GM23338 (cell line): ENCODE data around the gene PDE10A. TPM values are rescaled to one million over a fixed set of nuclear protein-coding genes. Genes with fewer than 3 reads are reported as not detected.

ENCODE experiments used
- ATAC-seq: fragments of 200-7000 bp; cut with Tn5 transposase; 3 replicates; pipeline ENCODE4 v1.9.1; 2020
- DNase-seq: peaks from one replicate; pipeline ENCODE4 v3.0.0-alpha.2; 2015; ENCODE audit warnings: low spot score
- H2AFZ ChIP-seq: fragments of 200-600 bp; sonication (generic); 2 replicates; pipeline ENCODE4 v1.8.0; 2016; ENCODE audit warnings: antibody characterized with exemption, mild to moderate bottlenecking, moderate library complexity
- H3F3A ChIP-seq: fragments of 200-600 bp; sonication (generic); replicated peaks from 2 replicates; pipeline ENCODE4 v1.8.0; 2017; ENCODE audit warnings: antibody characterized with exemption, mixed run types, low read depth
- H3K27ac ChIP-seq: fragments of 200-600 bp; sonication (generic); 2 replicates; pipeline ENCODE4 v1.6.1; 2016; ENCODE audit warnings: low read depth
- H3K27me3 ChIP-seq: fragments of 200-600 bp; sonication (generic); 2 replicates; pipeline ENCODE4 v1.8.0; 2016; ENCODE audit warnings: mild to moderate bottlenecking, mixed run types, moderate library complexity; ENCODE audit not compliant: insufficient read depth
- H3K36me3 ChIP-seq: fragments of 200-600 bp; sonication (generic); 2 replicates; pipeline ENCODE4 v1.8.0; 2016; ENCODE audit warnings: mild to moderate bottlenecking; ENCODE audit not compliant: insufficient read depth
- H3K4me1 ChIP-seq: fragments of 200-600 bp; sonication (generic); 2 replicates; pipeline ENCODE4 v1.8.0; 2016; ENCODE audit warnings: mild to moderate bottlenecking, moderate library complexity; ENCODE audit not compliant: insufficient read depth
- H3K4me2 ChIP-seq: fragments of 200-600 bp; sonication (generic); 2 replicates; pipeline ENCODE4 v1.7.1; 2017; ENCODE audit warnings: mixed run types
- H3K4me3 ChIP-seq: fragments of 200-600 bp; sonication (generic); 2 replicates; pipeline ENCODE4 v1.6.1; 2016; ENCODE audit warnings: mixed run types
- H3K79me2 ChIP-seq: fragments of 200-600 bp; sonication (generic); replicated peaks from 2 replicates; pipeline ENCODE4 v1.8.0; 2017; ENCODE audit warnings: mild to moderate bottlenecking; ENCODE audit not compliant: insufficient read depth
- H3K9me2 ChIP-seq: fragments of 200-600 bp; sonication (generic); 2 replicates; pipeline ENCODE4 v1.8.0; 2017; ENCODE audit not compliant: insufficient read depth
- H4K20me1 ChIP-seq: fragments of 200-600 bp; sonication (generic); replicated peaks from 2 replicates; pipeline ENCODE4 v1.8.0; 2017; ENCODE audit warnings: mild to moderate bottlenecking; ENCODE audit not compliant: insufficient read depth
- H3K27ac Mint-ChIP-seq: 2 replicates; pipeline ENCODE4 v1.8.0; 2020; ENCODE audit warnings: inconsistent platforms, mild to moderate bottlenecking, moderate library complexity, mixed read lengths
- H3K27me3 Mint-ChIP-seq: 3 replicates; pipeline ENCODE4 v1.8.0; 2022; ENCODE audit warnings: low read depth, mild to moderate bottlenecking, moderate library complexity, mixed read lengths, inconsistent platforms; ENCODE audit not compliant: insufficient read depth, poor library complexity
- H3K36me3 Mint-ChIP-seq: 3 replicates; pipeline ENCODE4 v1.8.0; 2021; ENCODE audit warnings: low read depth, mild to moderate bottlenecking, inconsistent platforms, moderate library complexity, mixed read lengths
- H3K4me1 Mint-ChIP-seq: 3 replicates; pipeline ENCODE4 v1.8.0; 2020; ENCODE audit warnings: mild to moderate bottlenecking, inconsistent platforms, mixed read lengths
- H3K4me3 Mint-ChIP-seq: 3 replicates; pipeline ENCODE4 v1.8.0; 2021; ENCODE audit warnings: moderate library complexity, mild to moderate bottlenecking, inconsistent platforms, mixed read lengths
- H3K9me3 Mint-ChIP-seq: 3 replicates; pipeline ENCODE4 v1.8.0; 2020; ENCODE audit warnings: moderate library complexity, mild to moderate bottlenecking, inconsistent platforms, mixed read lengths
- EZH2phosphoT487 ChIP-seq: fragments of 200-600 bp; sonication (generic); IDR thresholded peaks from one replicate; pipeline ENCODE4 v1.8.1; 2018; ENCODE audit warnings: antibody characterized with exemption; ENCODE audit not compliant: unreplicated experiment
- POLR2AphosphoS5 ChIP-seq: IDR thresholded peaks from 2 replicates; pipeline ENCODE4 v1.6.1; 2016; ENCODE audit warnings: antibody characterized with exemption, low read depth
- polyA plus RNA-seq: library from polyadenylated mRNA; unstranded; fragments of >200 nt; fragmentation: Nextera tagmentation; extraction: Ambion mirVana; gene quantifications from 2 replicates; pipeline ENCODE4 v1.2.1, GENCODE V29; 2016
- total RNA-seq: library from RNA; depleted of rRNA; stranded (reverse); fragments of >200 nt; shearing (Covaris generic); gene quantifications from 2 replicates; pipeline ENCODE4 v1.2.3, GENCODE V29; 2014
- TF ChIP-seq, protein P1 (sequence below): fragments of 250-450 bp; sonication (Bioruptor Pico); IDR thresholded peaks from 2 replicates; pipeline ENCODE4 v1.5.0; 2020; ENCODE audit warnings: mild to moderate bottlenecking, moderate library complexity

The PDE10A gene
- total and polyA plus RNA-seq, 2 experiments from 2014 or later, result 0.50 to 3.9 TPM

DNA sequence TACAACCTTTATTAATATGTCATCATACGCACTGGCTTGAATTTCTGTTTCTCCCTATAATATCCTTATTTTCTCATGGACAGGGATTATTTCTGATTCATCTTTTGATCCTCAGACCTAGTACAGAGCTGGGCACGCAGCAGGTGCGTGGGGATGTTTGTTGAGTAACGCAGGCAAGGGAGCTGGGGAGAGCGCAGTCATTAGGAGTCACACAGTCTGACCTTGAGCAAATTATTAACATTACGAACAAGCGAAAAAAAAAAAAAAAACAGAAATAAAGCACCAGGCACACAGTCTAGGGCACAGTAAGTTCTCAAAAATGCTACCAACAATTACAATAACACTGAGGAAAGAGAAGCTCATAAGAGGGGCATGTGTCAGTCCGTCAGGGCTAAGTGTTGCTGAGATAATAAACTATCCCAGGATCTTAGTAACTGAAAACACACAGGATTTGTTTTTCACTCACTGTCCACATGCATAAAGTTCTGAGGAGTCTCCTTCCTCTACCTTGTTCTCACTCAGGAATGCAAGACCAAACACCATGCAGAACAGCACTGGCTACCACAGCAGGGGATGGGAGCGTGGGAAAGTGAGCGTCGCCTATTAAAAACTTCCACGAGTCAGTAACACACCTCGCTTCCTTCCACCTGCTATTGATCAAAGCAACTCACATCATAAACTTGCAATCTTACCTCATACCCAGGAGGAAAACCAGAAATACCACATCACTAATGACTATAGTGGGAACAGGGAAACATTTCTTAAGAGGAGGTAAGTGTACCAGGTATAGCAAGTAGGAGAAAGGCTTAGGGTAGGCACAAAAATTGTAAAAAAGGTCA, 56.9 kb downstream of the PDE10A start (continued):
- TF ChIP-seq, protein P1, sequence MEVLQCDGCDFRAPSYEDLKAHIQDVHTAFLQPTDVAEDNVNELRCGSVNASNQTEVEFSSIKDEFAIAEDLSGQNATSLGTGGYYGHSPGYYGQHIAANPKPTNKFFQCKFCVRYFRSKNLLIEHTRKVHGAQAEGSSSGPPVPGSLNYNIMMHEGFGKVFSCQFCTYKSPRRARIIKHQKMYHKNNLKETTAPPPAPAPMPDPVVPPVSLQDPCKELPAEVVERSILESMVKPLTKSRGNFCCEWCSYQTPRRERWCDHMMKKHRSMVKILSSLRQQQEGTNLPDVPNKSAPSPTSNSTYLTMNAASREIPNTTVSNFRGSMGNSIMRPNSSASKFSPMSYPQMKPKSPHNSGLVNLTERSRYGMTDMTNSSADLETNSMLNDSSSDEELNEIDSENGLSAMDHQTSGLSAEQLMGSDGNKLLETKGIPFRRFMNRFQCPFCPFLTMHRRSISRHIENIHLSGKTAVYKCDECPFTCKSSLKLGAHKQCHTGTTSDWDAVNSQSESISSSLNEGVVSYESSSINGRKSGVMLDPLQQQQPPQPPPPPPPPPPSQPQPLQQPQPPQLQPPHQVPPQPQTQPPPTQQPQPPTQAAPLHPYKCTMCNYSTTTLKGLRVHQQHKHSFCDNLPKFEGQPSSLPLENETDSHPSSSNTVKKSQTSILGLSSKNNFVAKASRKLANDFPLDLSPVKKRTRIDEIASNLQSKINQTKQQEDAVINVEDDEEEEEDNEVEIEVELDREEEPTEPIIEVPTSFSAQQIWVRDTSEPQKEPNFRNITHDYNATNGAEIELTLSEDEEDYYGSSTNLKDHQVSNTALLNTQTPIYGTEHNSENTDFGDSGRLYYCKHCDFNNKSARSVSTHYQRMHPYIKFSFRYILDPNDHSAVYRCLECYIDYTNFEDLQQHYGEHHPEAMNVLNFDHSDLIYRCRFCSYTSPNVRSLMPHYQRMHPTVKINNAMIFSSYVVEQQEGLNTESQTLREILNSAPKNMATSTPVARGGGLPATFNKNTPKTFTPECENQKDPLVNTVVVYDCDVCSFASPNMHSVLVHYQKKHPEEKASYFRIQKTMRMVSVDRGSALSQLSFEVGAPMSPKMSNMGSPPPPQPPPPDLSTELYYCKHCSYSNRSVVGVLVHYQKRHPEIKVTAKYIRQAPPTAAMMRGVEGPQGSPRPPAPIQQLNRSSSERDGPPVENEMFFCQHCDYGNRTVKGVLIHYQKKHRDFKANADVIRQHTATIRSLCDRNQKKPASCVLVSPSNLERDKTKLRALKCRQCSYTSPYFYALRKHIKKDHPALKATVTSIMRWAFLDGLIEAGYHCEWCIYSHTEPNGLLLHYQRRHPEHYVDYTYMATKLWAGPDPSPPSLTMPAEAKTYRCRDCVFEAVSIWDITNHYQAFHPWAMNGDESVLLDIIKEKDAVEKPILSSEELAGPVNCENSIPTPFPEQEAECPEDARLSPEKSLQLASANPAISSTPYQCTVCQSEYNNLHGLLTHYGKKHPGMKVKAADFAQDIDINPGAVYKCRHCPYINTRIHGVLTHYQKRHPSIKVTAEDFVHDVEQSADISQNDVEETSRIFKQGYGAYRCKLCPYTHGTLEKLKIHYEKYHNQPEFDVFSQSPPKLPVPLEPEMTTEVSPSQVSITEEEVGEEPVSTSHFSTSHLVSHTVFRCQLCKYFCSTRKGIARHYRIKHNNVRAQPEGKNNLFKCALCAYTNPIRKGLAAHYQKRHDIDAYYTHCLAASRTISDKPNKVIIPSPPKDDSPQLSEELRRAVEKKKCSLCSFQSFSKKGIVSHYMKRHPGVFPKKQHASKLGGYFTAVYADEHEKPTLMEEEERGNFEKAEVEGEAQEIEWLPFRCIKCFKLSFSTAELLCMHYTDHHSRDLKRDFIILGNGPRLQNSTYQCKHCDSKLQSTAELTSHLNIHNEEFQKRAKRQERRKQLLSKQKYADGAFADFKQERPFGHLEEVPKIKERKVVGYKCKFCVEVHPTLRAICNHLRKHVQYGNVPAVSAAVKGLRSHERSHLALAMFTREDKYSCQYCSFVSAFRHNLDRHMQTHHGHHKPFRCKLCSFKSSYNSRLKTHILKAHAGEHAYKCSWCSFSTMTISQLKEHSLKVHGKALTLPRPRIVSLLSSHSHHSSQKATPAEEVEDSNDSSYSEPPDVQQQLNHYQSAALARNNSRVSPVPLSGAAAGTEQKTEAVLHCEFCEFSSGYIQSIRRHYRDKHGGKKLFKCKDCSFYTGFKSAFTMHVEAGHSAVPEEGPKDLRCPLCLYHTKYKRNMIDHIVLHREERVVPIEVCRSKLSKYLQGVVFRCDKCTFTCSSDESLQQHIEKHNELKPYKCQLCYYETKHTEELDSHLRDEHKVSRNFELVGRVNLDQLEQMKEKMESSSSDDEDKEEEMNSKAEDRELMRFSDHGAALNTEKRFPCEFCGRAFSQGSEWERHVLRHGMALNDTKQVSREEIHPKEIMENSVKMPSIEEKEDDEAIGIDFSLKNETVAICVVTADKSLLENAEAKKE (CRISPR knock-in tag), result no peak
- no peak for TF ChIP-seq POLR2AphosphoS5

DNA sequence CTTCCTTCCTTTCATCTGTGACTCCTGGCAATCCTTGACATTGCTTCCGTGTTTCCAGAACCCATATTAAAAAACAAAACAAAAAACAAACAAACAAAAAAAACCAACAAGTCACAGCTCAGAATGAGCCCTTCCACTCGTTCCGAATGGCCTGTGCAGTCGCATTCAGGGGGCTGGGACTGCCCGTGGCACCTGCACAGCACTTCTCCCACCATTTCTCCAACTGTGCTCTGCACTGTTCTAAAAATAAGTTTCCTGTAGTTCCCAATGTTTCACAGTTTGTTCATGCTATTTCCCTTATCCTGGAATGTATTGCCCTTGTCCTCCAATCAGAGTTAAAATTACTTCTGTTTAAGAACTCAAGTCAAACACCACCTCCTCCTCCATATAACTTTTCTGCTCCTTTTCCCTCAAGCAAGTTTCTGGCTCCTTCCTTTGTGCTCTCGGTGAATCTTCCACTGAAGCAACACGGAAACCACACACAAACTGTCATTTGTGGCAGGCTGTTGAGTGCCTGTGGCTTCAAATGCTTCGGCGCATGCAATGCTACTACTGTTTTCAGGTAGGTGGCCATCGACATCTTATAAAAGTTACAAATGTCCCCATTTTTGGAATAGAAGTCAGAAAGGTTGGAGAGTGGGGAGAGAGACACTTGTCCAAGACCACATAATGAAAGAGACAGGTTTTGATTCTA, 57.7 kb downstream of the PDE10A start:
- no peaks in the 10 kb centered on the region for H4K20me1 ChIP-seq
- H3K27me3 ChIP-seq, result no peaks in the 10 kb centered on the region
- no peak overlapping the region for H3K4me2 ChIP-seq
- no peaks in the 10 kb centered on the region for H3K9me2 ChIP-seq
- H3F3A ChIP-seq, result no peaks in the 10 kb centered on the region
- H3K36me3 ChIP-seq, result no peaks in the 10 kb centered on the region
- H3K4me1 ChIP-seq, result no peaks in the 10 kb centered on the region
- no peaks in the 10 kb centered on the region for H3K79me2 ChIP-seq
- no peak for TF ChIP-seq EZH2phosphoT487
- no peak overlapping the region for H2AFZ ChIP-seq
- no peaks in the 10 kb centered on the region for H3K36me3 Mint-ChIP-seq
- H3K27ac Mint-ChIP-seq, result no peak overlapping the region
- H3K4me3 ChIP-seq, result no peak overlapping the region
- H3K4me1 Mint-ChIP-seq, result peaks cover 8% of the 10 kb centered on the region
- no peaks in the 10 kb centered on the region; the same call in 2 of the 3 replicates for H3K9me3 Mint-ChIP-seq
- ATAC-seq (no peak), DNase-seq (no peak)
- H3K27ac ChIP-seq, result no peak overlapping the region
- no peak overlapping the region for H3K4me3 Mint-ChIP-seq
- no peaks in the 10 kb centered on the region for H3K27me3 Mint-ChIP-seq
